ENCODE measurements around the gene NAT16. TPM values are rescaled to one million over a fixed set of nuclear protein-coding genes. Genes with fewer than 3 reads are reported as not detected.

NAT16 gene
- polyA plus RNA-seq, 1 of the 3 experiments (the other 2 are of a cell fraction): 0.64 TPM

GRCh38 chr7:101126651-101127459 lies 53.2 kb downstream of the NAT16 start, which contains the start of gene SERPINE1 (continued):
- TF ChIP-seq PBX3 (IDR thresholded peaks at IDR 0.05): peak; percentile 87
- peak; percentile 100 for TF ChIP-seq SIN3A (IDR thresholded peaks at IDR 0.05; ENCODE audit: borderline replicate concordance, low read depth, low read length)
- peak; percentile 86 for TF ChIP-seq TCF12 (IDR thresholded peaks at IDR 0.05)
- peak; percentile 100 for TF ChIP-seq POLR2AphosphoS5 (IDR thresholded peaks at IDR 0.05; ENCODE audit: low read depth, low read length)
- TF ChIP-seq ELF1 (IDR thresholded peaks at IDR 0.05): 0 out of 2 replicates have a peak, but pooled peaks have one; percentile 56
- TF ChIP-seq NRF1 (IDR thresholded peaks at IDR 0.05; ENCODE audit: low read depth, low read length): no peak
- peak; percentile 69 for TF ChIP-seq NFIC (IDR thresholded peaks at IDR 0.05; ENCODE audit: borderline replicate concordance)
- no peak for TF ChIP-seq EZH2phosphoT487 (IDR thresholded peaks at IDR 0.05; ENCODE audit: borderline replicate concordance, low read depth)
- no peak for TF ChIP-seq USF1 (IDR thresholded peaks at IDR 0.05; ENCODE audit: borderline replicate concordance, low read depth)
- TF ChIP-seq MAX (IDR thresholded peaks at IDR 0.05; ENCODE audit: low read depth): peak; percentile 50
- no peak for TF ChIP-seq RFX5 (IDR thresholded peaks at IDR 0.05; ENCODE audit: low read length)
- peak; percentile 61; the same call in 1 of the 2 replicates for TF ChIP-seq FOSL2 (IDR thresholded peaks at IDR 0.05; ENCODE audit: borderline replicate concordance, low read depth)
- no peak for TF ChIP-seq FOXJ3 (CRISPR knock-in tag; IDR thresholded peaks at IDR 0.05)

- ChIA-PET CTCF (interaction anchor here (1.0 to 4.0 kb wide), 10 partner anchors 9 to 115 kb away, joined by 3 to 34 read pairs (median 6); no protein-coding TSS in a partner anchor), POLR2A (interaction anchor here (0.7 kb wide), 1 partner anchor 433 kb away, joined by 3 read pairs; no protein-coding TSS in a partner anchor)
- Histone ChIP-seq H3K4me3 (ENCODE audit: low read depth in 2 of 2, low read length in 1 of 2) (peak overlapping the region in 1 of 2 experiments; percentile 85; a peak in 2 of 4 replicates), H3F3A (replicated peaks; ENCODE audit: insufficient read depth) (peaks cover 83% of the 10 kb centered on the region), H3K9me3 (no peaks in the 10 kb centered on the region), H3K79me2 (ENCODE audit: insufficient read depth) (peaks cover 78% of the 10 kb centered on the region), H4K20me1 (ENCODE audit: insufficient read depth) (peaks cover 41% of the 10 kb centered on the region), H3K36me3 (replicated peaks in 1 of 2; ENCODE audit: control insufficient read depth in 1 of 2, insufficient read depth in 2 of 2, low read length in 1 of 2) (peaks cover 4 to 40% of the 10 kb centered on the region in 2 experiments), H3K27me3 (ENCODE audit: insufficient read depth) (no peaks in the 10 kb centered on the region), H3K4me1 (ENCODE audit: control insufficient read depth in 1 of 2, insufficient read depth in 2 of 2, low read depth in 1 of 2, low read length in 1 of 2) (peaks cover 14 to 44% of the 10 kb centered on the region in 2 experiments; a peak in 3 of 4 replicates), H3K9me2 (no peaks in the 10 kb centered on the region), H3K27ac (ENCODE audit: low read depth in 2 of 2, low read length in 1 of 2) (peak overlapping the region; percentile 61 to 98), H3K4me2 (peak overlapping the region; percentile 96), H2AFZ (ENCODE audit: low read depth) (0 out of 2 replicates have a peak overlapping the region, but pooled peaks have one; percentile 5), H3K9ac (peak overlapping the region; percentile 95)
- WGBS (ENCODE audit: low lambda C conversion rate): 33% methylated on average over 15 of the region's 15 CpGs
- no peak for DNase-seq
- TF ChIP-seq RCOR1 (IDR thresholded peaks at IDR 0.05; ENCODE audit: low read length) (no peak; the same call in 1 of the 2 replicates), CHD2 (IDR thresholded peaks at IDR 0.05; ENCODE audit: low read length, partially characterized antibody) (no peak), JUND (IDR thresholded peaks at IDR 0.05) (no peak; the same call in 1 of the 2 replicates), NFIC (IDR thresholded peaks at IDR 0.05; ENCODE audit: borderline replicate concordance) (peak; percentile 93), TEAD4 (IDR thresholded peaks at IDR 0.05; ENCODE audit: borderline replicate concordance, insufficient read depth) (0 out of 2 replicates have a peak, but pooled peaks have one; percentile 12), SMC3 (IDR thresholded peaks at IDR 0.05; ENCODE audit: low read depth, low read length) (no peak), RAD21 (IDR thresholded peaks at IDR 0.05; ENCODE audit: low read length) (no peak), PBX3 (IDR thresholded peaks at IDR 0.05) (no peak), ZBTB33 (IDR thresholded peaks at IDR 0.05; ENCODE audit: borderline replicate concordance, low read depth) (no peak), GABPA (IDR thresholded peaks at IDR 0.05; ENCODE audit: low read depth) (no peak), MAX (IDR thresholded peaks at IDR 0.05; ENCODE audit: low read depth) (peak; percentile 100), FOXM1 (IDR thresholded peaks at IDR 0.05; ENCODE audit: low read depth) (no peak)
- TF ChIP-seq, protein P1, sequence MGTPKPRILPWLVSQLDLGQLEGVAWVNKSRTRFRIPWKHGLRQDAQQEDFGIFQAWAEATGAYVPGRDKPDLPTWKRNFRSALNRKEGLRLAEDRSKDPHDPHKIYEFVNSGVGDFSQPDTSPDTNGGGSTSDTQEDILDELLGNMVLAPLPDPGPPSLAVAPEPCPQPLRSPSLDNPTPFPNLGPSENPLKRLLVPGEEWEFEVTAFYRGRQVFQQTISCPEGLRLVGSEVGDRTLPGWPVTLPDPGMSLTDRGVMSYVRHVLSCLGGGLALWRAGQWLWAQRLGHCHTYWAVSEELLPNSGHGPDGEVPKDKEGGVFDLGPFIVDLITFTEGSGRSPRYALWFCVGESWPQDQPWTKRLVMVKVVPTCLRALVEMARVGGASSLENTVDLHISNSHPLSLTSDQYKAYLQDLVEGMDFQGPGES (IDR thresholded peaks at IDR 0.05; ENCODE audit: low read depth, low read length): no peak
Measured at GRCh38 chr7:101125989-101126650, 54.0 kb downstream of the NAT16 start.

All from SK-N-SH (cell line).